Measurements from ENCODE around the gene RAMP3. TPM values are rescaled to one million over a fixed set of nuclear protein-coding genes. Genes with fewer than 3 reads are reported as not detected.
"Not testable (repeated sequence)": the region's sequence is repeated elsewhere in the genome, so short reads cannot be mapped to it uniquely, and the experiment has no call there.

The RAMP3 gene
- total RNA-seq, 1 experiment from 2014 or later = not detected

DNA sequence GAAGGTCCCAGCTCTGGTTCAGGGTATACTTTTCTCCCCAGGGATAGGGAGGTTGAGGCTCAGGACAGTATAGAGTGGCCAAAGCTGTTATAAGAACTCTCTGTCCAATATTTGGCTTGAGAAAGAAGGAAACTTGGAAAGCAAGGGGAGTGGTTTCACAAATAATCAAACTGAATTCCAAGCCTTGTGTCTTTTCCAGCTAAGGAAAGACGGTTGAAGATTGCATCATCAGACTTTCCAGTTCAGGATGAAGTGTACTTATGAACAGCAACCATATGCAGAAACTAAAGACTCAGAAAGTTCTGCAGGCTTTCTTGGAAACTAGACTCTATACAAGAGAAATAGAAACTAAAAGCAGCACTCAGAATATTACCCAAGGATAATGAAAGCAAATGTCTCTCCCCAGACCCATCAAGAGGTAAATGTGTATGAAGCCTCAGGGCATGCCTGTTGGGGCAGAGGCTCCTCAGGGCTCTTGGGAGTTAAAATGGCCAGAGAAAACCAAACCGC, 46.4 kb downstream of the RAMP3 start:
- Histone ChIP-seq H3K36me3 (ENCODE audit: insufficient read depth, low read length, poor library complexity, severe bottlenecking) (no peaks in the 10 kb centered on the region), H3K4me3 (ENCODE audit: low read depth, low read length, poor library complexity, severe bottlenecking) (no peak overlapping the region), H3K27ac (ENCODE audit: low read depth, low read length, poor library complexity, severe bottlenecking) (no peak overlapping the region), H3K27me3 (replicated peaks; ENCODE audit: insufficient read depth, low read depth, low read length, poor library complexity) (peaks cover 44% of the 10 kb centered on the region), H3K9me3 (ENCODE audit: low read depth, low read length, poor library complexity, severe bottlenecking) (no peaks in the 10 kb centered on the region), H3K4me1 (ENCODE audit: insufficient read depth, low read length, poor library complexity, severe bottlenecking) (no peaks in the 10 kb centered on the region)
- CTCF ChIA-PET = no interaction called here
- TF ChIP-seq, protein P1, sequence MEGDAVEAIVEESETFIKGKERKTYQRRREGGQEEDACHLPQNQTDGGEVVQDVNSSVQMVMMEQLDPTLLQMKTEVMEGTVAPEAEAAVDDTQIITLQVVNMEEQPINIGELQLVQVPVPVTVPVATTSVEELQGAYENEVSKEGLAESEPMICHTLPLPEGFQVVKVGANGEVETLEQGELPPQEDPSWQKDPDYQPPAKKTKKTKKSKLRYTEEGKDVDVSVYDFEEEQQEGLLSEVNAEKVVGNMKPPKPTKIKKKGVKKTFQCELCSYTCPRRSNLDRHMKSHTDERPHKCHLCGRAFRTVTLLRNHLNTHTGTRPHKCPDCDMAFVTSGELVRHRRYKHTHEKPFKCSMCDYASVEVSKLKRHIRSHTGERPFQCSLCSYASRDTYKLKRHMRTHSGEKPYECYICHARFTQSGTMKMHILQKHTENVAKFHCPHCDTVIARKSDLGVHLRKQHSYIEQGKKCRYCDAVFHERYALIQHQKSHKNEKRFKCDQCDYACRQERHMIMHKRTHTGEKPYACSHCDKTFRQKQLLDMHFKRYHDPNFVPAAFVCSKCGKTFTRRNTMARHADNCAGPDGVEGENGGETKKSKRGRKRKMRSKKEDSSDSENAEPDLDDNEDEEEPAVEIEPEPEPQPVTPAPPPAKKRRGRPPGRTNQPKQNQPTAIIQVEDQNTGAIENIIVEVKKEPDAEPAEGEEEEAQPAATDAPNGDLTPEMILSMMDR (conservative IDR thresholded peaks at IDR 0.05; ENCODE audit: low read depth, low read length) = no peak
- no peak for TF ChIP-seq EZH2 (IDR thresholded peaks at IDR 0.05; ENCODE audit: borderline replicate concordance, low read depth, low read length, poor library complexity, severe bottlenecking)
- BruUV-seq (replicated peaks) = no TSS peak
- DNase-seq (ENCODE audit: low spot score) = no peak
- POLR2A ChIA-PET (ENCODE audit: low non-redundant PET) = no interaction called here
- intact Hi-C loops (cut with micrococcal nuclease; ENCODE audit: unreplicated experiment) = no loop called here

GRCh38 chr7:45206266-45206665, 48.7 kb downstream of the RAMP3 start:
- POLR2A ChIA-PET (ENCODE audit: low non-redundant PET); H3K4me1 ChIP-seq (ENCODE audit: insufficient read depth, low read length, poor library complexity, severe bottlenecking); H3K27ac ChIP-seq (ENCODE audit: low read depth, low read length, poor library complexity, severe bottlenecking); H3K4me3 ChIP-seq (ENCODE audit: low read depth, low read length, poor library complexity, severe bottlenecking); BruUV-seq (replicated peaks); intact Hi-C loops (cut with micrococcal nuclease; ENCODE audit: unreplicated experiment); CTCF ChIA-PET; H3K9me3 ChIP-seq (ENCODE audit: low read depth, low read length, poor library complexity, severe bottlenecking); H3K36me3 ChIP-seq (ENCODE audit: insufficient read depth, low read length, poor library complexity, severe bottlenecking); DNase-seq (ENCODE audit: low spot score): not testable (repeated sequence)
- H3K27me3 ChIP-seq (replicated peaks; ENCODE audit: insufficient read depth, low read depth, low read length, poor library complexity) = peaks cover 58% of the 10 kb centered on the region

- CTCF ChIA-PET; POLR2A ChIA-PET (ENCODE audit: low non-redundant PET); BruUV-seq (replicated peaks); H3K27ac ChIP-seq (ENCODE audit: low read depth, low read length, poor library complexity, severe bottlenecking); H3K9me3 ChIP-seq (ENCODE audit: low read depth, low read length, poor library complexity, severe bottlenecking); H3K4me3 ChIP-seq (ENCODE audit: low read depth, low read length, poor library complexity, severe bottlenecking); H3K36me3 ChIP-seq (ENCODE audit: insufficient read depth, low read length, poor library complexity, severe bottlenecking); DNase-seq (ENCODE audit: low spot score); H3K4me1 ChIP-seq (ENCODE audit: insufficient read depth, low read length, poor library complexity, severe bottlenecking); intact Hi-C loops (cut with micrococcal nuclease; ENCODE audit: unreplicated experiment): not testable (repeated sequence)
- H3K27me3 ChIP-seq (replicated peaks; ENCODE audit: insufficient read depth, low read depth, low read length, poor library complexity) = peaks cover 67% of the 10 kb centered on the region
Measured at GRCh38 chr7:45209909-45210308, 52.3 kb downstream of the RAMP3 start.

DNA sequence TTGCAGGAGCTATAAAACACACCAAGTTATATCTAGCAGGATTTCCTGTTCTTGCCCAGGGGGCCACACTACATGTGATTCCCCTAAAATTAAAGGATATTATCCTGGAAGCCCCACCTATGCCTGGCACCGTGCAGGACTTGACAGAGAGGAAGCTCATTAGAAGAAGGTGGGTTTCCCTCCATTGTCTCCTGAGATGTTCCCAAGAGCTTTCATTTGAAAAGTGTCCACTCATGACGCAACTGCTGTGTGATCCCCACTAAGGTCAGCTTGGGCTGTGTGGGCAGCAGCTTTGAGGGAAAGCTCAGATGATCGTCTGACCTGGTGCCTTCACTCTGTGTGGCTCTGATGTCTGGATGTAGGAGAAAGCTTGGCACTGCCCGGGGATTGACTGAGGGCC, 53.5 kb downstream of the RAMP3 start:
- Histone ChIP-seq H3K4me3 (ENCODE audit: low read depth, low read length, poor library complexity, severe bottlenecking) (no peak overlapping the region), H3K9me3 (ENCODE audit: low read depth, low read length, poor library complexity, severe bottlenecking) (no peaks in the 10 kb centered on the region), H3K27ac (ENCODE audit: low read depth, low read length, poor library complexity, severe bottlenecking) (no peak overlapping the region), H3K36me3 (ENCODE audit: insufficient read depth, low read length, poor library complexity, severe bottlenecking) (no peaks in the 10 kb centered on the region), H3K27me3 (replicated peaks; ENCODE audit: insufficient read depth, low read depth, low read length, poor library complexity) (peaks cover 68% of the 10 kb centered on the region), H3K4me1 (ENCODE audit: insufficient read depth, low read length, poor library complexity, severe bottlenecking) (no peaks in the 10 kb centered on the region)
- intact Hi-C loops (cut with micrococcal nuclease; ENCODE audit: unreplicated experiment) = no loop called here
- DNase-seq (ENCODE audit: low spot score) = no peak
- no peak for TF ChIP-seq EZH2 (IDR thresholded peaks at IDR 0.05; ENCODE audit: borderline replicate concordance, low read depth, low read length, poor library complexity, severe bottlenecking)
- TF ChIP-seq, protein P1 (conservative IDR thresholded peaks at IDR 0.05; ENCODE audit: low read depth, low read length) = no peak
- CTCF ChIA-PET = no interaction called here
- BruUV-seq (replicated peaks) = no TSS peak
- POLR2A ChIA-PET (ENCODE audit: low non-redundant PET) = no interaction called here
